SIG-M5 treated with dmso at 0.1 percent for 504 hours (cell line): Measurements from ENCODE around the gene PPP2R5B.

Experiments used
- DNase-seq: peaks from one replicate; lab custom pipeline; 2025; ENCODE audit not compliant: unreplicated experiment; lab: John Stamatoyannopoulos, UW

The PPP2R5B gene

DNA sequence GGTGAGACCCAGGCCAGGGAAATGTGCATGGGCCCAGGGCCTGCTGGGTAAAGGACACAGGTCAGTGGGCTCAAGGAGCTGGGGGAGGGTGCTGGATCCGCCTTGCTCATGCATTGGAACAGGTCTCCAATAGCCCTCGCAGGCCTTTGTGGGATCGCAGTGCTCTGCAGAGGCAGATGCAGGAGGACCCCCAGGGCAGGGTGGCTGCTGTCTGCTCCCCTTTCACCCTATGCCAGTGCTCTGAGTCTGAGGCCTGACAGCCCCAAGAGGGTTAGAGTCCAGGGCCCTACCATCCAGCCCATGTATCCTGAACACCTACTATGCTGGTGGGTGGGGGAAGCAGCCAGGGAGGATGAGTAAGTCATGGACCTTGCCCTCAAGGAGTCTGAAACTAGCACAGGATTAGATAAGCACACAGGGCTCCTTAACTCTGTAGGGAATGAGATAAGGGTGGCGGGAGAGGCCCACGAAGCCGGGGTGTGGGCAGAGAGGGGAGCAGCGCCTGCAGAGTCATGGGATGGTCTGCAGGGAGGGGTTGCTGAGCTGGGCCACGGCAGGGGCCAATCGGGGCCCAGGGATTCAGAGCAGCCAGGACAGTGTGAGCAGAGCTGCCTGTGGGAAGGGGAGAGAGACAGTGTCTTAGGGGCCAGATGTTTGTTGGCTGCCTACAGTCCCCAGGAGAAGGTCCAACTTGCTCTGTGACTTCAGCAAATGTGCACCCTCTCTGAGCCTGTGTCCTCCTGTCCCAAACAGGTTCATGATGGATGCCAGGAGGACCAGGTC is 35.6 kb upstream of the PPP2R5B start:
- DNase-seq = no peak

- no peak for DNase-seq
These were observed 34.0 kb upstream of the PPP2R5B start for GRCh38 chr11:64890522-64890939.

DNA sequence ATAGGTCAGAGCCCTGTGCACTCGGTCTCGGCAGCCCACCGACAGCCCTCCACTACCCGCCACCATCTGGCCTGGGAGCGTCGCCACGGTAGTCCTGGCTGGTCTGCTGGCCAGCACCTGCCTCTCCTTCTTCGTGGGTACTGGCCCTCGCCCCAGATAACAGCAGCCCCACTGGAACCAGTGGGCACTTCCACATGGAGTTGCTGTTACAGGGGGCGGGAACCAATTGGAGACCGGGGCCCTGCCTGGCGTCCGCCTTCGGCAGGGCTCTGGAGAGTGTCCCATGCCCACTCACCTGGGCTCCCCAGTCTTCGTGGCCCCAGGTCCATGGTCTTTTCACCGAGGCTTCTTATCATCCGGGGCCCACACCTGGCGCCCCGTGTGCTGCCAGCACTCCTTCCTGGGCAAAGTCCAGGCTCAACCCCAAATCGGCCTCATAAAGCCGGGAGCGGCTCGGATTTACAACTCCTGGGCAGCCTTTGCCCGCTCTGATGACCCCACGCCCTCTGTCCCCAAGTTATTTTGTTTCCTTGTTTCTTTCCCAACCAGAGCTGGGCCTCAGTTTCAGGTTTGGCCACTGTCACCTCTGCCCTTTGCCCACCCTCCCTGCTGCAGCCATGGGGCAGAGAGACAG is 33.2 kb upstream of the PPP2R5B start:
- no peak for DNase-seq

GRCh38 chr11:64891880-64892279 is 32.6 kb upstream of the PPP2R5B start:
- DNase-seq = no peak

- DNase-seq = no peak
These were observed 32.1 kb upstream of the PPP2R5B start for GRCh38 chr11:64892411-64892831.

DNA sequence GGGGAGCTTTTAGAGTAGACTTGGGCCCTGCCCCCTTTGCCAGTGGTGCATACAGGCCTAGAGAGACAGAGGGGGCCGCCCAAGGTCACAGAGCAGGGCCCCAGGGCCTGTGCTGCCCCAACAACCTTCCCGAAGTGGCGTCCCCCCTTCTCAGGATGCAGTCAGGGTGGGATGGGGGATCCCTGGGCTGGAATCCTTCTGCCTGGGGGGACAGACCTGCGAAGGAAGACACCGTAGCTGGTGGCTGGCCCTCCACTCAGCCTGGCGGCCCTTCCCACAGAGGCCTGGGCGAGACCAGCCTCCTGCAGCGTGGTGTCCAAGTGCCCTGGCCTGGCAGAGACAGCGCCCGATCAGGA is 31.7 kb upstream of the PPP2R5B start:
- DNase-seq = no peak

GRCh38 chr11:64893194-64894069 is 31.1 kb upstream of the PPP2R5B start:
- no peak for DNase-seq

DNA sequence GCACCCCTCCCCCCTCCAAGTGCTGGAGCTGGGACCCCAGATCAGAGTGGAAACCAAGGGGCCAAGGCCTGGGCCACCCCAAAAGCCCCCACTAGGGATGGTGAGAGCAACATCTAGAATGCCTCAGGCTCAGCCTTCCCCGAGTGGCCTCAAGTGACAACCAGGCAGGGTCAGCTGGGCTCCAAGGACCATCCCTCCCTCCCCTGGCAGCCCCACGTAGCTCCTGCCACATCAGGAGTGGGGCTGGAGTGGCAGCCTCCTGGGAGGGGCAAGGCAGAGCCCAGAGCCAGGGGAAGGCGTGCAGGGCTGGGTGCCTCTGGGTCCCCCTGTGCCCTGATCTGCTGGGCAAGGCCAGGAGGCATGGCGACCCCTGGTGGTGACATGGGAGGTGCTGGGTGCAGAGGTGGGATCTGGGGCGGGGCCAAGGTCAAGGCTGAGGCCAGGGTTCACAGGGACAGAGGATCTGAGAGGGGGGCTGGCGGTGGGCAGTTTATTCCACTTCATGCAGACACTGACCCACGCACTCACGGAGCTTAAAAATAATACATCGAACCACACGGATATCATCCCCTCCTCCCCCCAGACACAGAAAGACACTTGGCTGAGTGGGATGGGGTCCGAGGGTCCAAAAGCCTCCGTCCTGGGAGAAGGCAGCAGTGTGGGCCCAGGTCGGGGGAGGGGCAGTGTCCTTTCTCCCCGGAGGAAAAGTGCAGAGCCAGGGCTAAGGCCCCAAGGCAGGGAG is 30.2 kb upstream of the PPP2R5B start:
- peak; percentile 37 for DNase-seq

DNA sequence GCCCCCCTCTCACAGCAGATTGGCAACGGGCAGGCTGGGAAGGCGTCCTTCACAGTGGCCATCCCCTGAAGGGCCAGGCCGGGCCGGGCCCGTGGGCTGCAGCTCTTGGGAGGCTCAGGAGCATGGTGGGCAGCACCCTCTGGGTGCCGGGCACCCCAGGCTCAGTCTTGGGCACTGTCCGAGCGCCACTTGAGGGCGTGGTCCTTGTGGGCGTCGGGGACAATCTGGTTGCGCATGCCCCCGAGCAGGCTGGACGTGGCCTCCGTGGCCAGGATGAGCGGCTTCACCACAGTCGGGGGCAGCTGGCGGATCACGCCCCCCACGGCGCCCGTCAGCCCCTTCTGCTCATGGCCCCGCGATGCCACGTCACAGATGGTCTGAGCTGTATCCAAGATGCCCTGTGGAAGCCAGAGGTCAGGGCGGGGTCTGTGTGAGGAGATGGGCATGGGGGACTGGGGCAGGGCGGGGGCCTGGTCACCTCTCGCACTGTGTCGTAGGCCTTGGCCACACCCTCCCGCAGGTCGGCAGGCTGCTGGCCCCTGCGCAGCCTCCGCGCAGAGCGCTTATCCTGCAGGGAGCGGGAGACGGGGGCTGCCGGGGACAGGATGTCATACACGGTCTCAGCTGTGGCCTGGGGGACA is 29.6 kb upstream of the PPP2R5B start:
- no peak for DNase-seq

- no peak for DNase-seq
These were observed 28.0 kb upstream of the PPP2R5B start for GRCh38 chr11:64896448-64897022.

DNA sequence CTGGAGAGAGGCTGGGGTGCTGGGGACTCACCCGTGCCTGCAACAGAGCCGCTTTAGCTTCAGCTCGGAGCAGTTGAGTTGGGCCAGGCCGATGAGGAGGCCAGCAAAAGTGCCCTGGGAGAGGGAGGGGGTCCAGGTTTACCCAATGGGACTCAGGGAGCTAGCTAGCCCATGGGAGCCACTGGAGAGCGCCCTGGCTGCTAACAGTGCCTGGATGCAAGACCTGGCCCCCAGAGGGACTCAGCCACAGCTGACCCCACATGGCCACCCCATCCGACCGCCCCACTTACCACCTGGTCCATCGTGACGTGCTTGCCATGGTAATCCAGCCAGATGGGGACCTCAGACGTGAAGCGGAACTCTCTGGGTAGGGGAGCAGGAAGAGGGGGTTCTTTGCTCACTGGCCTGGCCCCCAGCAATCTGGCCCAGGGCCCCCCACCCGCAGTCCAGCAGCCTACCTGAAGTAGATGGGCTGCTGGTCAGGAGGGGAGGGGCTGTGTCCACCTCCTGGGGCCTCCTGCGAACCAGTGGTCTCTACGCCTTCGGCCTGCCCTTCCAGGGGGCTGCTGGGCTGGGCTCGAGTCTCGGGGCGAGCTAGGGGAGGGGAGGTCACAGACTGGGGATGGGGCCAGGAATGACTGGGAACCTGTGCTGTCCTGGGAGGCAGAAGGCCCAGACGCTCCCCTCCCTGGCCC is 27.0 kb upstream of the PPP2R5B start:
- no peak for DNase-seq

- DNase-seq = no peak
These were observed 26.4 kb upstream of the PPP2R5B start for GRCh38 chr11:64898076-64898445.

GRCh38 chr11:64898541-64898940 is 25.9 kb upstream of the PPP2R5B start:
- no peak for DNase-seq

DNA sequence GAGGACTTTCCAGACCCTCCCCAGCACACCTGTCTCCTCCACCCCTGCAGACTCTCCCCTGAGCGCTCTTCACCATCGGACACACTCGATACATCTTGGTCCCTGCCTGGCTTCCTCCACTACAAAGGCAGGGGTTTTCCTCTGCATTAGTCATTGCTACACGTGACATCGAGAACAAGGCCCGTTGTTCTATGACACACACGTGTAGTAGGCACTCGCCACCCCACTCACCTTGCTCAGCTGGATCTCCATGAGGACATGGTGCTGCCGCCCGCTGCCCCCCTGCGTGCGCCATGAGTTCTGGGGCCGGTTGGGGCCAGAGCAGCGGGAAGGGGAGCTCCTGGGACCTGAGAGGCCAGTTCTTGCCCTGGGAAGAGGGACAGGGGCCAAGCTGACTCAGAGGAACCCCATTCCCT is 24.2 kb upstream of the PPP2R5B start:
- no peak for DNase-seq

- no peak for DNase-seq
These were observed 23.7 kb upstream of the PPP2R5B start for GRCh38 chr11:64900774-64901173.

- DNase-seq = no peak
These were observed 22.2 kb upstream of the PPP2R5B start for GRCh38 chr11:64902102-64902900.

DNA sequence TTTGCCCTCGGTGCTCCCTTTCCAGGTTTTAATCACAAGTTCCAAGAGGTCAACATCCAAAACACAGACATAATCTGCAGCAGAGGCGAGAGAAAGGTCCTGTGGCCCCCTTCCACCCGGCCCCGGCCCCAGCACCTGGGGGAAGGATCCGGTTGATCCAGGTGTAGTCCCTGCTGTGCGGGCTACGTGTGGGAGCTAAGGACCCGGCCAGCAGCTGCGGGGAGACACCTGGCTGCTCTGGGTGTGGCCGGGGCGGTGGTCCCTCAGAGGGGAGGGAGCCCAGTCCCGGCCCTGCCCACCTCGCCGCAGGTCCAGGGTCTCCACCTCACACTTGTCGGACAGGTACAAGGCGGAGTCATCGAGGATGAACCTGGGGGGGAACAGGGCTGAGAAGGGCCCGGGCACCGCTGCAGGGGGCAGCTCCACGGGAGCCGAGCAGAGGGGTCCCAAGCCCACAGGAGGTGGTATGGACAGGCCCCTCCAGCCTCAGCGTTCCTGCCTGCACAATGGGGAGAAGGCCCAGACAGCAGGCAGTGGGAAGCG is 21.1 kb upstream of the PPP2R5B start:
- no peak for DNase-seq

- DNase-seq = no peak
These were observed 18.8 kb upstream of the PPP2R5B start for GRCh38 chr11:64905516-64906313.
